ENCODE results near the gene TRAF7.

The TRAF7 gene

GRCh38 chr16:2157480-2158261 is 2.1 kb downstream of the TRAF7 start:
- Histone ChIP-seq H3K27me3 (ENCODE audit: control insufficient read depth, insufficient read depth, low read length) (no peaks in the 10 kb centered on the region), H3K27ac (ENCODE audit: low read length) (no peak overlapping the region)
- no CpG with 5 or more reads among the region's 27 CpGs for WGBS (ENCODE audit: insufficient coverage, insufficient read length)

GRCh38 chr16:2158262-2158638 is 2.7 kb downstream of the TRAF7 start:
- DNase-seq (ENCODE audit: low read depth, low spot score): no peak
- Histone ChIP-seq H3K27ac (ENCODE audit: low read length) (no peak overlapping the region), H3K9me3 (ENCODE audit: control insufficient read depth, insufficient read depth, low read length) (no peaks in the 10 kb centered on the region), H3K4me3 (ENCODE audit: low read length) (no peak overlapping the region), H3K27me3 (ENCODE audit: control insufficient read depth, insufficient read depth, low read length) (no peaks in the 10 kb centered on the region), H3K4me1 (ENCODE audit: control insufficient read depth, insufficient read depth, low read length) (peaks cover 10% of the 10 kb centered on the region), H3K36me3 (ENCODE audit: control insufficient read depth, insufficient read depth, low read length) (peaks cover 13% of the 10 kb centered on the region)
- no CpG with 5 or more reads among the region's 15 CpGs for WGBS (ENCODE audit: insufficient coverage, insufficient read length)

More at GRCh38 chr16:2157480-2158261, 2.1 kb downstream of the TRAF7 start:
- DNase-seq (ENCODE audit: low read depth, low spot score): no peak
- H3K36me3 ChIP-seq (ENCODE audit: control insufficient read depth, insufficient read depth, low read length): peaks cover 16% of the 10 kb centered on the region
- peaks cover 13% of the 10 kb centered on the region for H3K4me1 ChIP-seq (ENCODE audit: control insufficient read depth, insufficient read depth, low read length)
- no peak overlapping the region for H3K4me3 ChIP-seq (ENCODE audit: low read length)
- no peaks in the 10 kb centered on the region for H3K9me3 ChIP-seq (ENCODE audit: control insufficient read depth, insufficient read depth, low read length)

GRCh38 chr16:2159175-2159838 is 3.7 kb downstream of the TRAF7 start:
- no CpG with 5 or more reads among the region's 24 CpGs for WGBS (ENCODE audit: insufficient coverage, insufficient read length)
- peaks cover 10% of the 10 kb centered on the region for H3K4me1 ChIP-seq (ENCODE audit: control insufficient read depth, insufficient read depth, low read length)
- peaks cover 5% of the 10 kb centered on the region; the same call in 1 of the 2 replicates for H3K36me3 ChIP-seq (ENCODE audit: control insufficient read depth, insufficient read depth, low read length)
- H3K27me3 ChIP-seq (ENCODE audit: control insufficient read depth, insufficient read depth, low read length): no peaks in the 10 kb centered on the region
- no peaks in the 10 kb centered on the region for H3K9me3 ChIP-seq (ENCODE audit: control insufficient read depth, insufficient read depth, low read length)
- H3K27ac ChIP-seq (ENCODE audit: low read length): no peak overlapping the region
- no peak for DNase-seq (ENCODE audit: low read depth, low spot score)
- H3K4me3 ChIP-seq (ENCODE audit: low read length): no peak overlapping the region

- peaks cover 10% of the 10 kb centered on the region for H3K4me1 ChIP-seq (ENCODE audit: control insufficient read depth, insufficient read depth, low read length)
- H3K27me3 ChIP-seq (ENCODE audit: control insufficient read depth, insufficient read depth, low read length): no peaks in the 10 kb centered on the region
- no peaks in the 10 kb centered on the region for H3K9me3 ChIP-seq (ENCODE audit: control insufficient read depth, insufficient read depth, low read length)
- no peak for DNase-seq (ENCODE audit: low read depth, low spot score)
- H3K27ac ChIP-seq (ENCODE audit: low read length): no peak overlapping the region
- peaks cover 12% of the 10 kb centered on the region; the same call in 1 of the 2 replicates for H3K36me3 ChIP-seq (ENCODE audit: control insufficient read depth, insufficient read depth, low read length)
- no CpG with 5 or more reads among the region's 20 CpGs for WGBS (ENCODE audit: insufficient coverage, insufficient read length)
- H3K4me3 ChIP-seq (ENCODE audit: low read length): no peak overlapping the region
Observed at GRCh38 chr16:2160915-2161551, 5.5 kb downstream of the TRAF7 start.

GRCh38 chr16:2161911-2162310 is 6.3 kb downstream of the TRAF7 start:
- Histone ChIP-seq H3K27ac (ENCODE audit: low read length) (no peak overlapping the region), H3K27me3 (ENCODE audit: control insufficient read depth, insufficient read depth, low read length) (no peaks in the 10 kb centered on the region), H3K36me3 (ENCODE audit: control insufficient read depth, insufficient read depth, low read length) (peaks cover 12% of the 10 kb centered on the region; the same call in 1 of the 2 replicates), H3K4me3 (ENCODE audit: low read length) (no peak overlapping the region), H3K9me3 (ENCODE audit: control insufficient read depth, insufficient read depth, low read length) (no peaks in the 10 kb centered on the region), H3K4me1 (ENCODE audit: control insufficient read depth, insufficient read depth, low read length) (peaks cover 7% of the 10 kb centered on the region)
- no CpG with 5 or more reads among the region's 10 CpGs for WGBS (ENCODE audit: insufficient coverage, insufficient read length)
- DNase-seq (ENCODE audit: low read depth, low spot score): no peak

- H3K36me3 ChIP-seq (ENCODE audit: control insufficient read depth, insufficient read depth, low read length): peaks cover 13% of the 10 kb centered on the region; the same call in 1 of the 2 replicates
Observed at GRCh38 chr16:2162676-2163118, 7.1 kb downstream of the TRAF7 start.

GRCh38 chr16:2163211-2163881 is 7.8 kb downstream of the TRAF7 start:
- no peak for DNase-seq (ENCODE audit: low read depth, low spot score)
- H3K27ac ChIP-seq (ENCODE audit: low read length): no peak overlapping the region
- H3K27me3 ChIP-seq (ENCODE audit: control insufficient read depth, insufficient read depth, low read length): no peaks in the 10 kb centered on the region
- H3K9me3 ChIP-seq (ENCODE audit: control insufficient read depth, insufficient read depth, low read length): no peaks in the 10 kb centered on the region
- H3K4me1 ChIP-seq (ENCODE audit: control insufficient read depth, insufficient read depth, low read length): peaks cover 6% of the 10 kb centered on the region; the same call in 1 of the 2 replicates
- H3K4me3 ChIP-seq (ENCODE audit: low read length): no peak overlapping the region
- WGBS (ENCODE audit: insufficient coverage, insufficient read length): no CpG with 5 or more reads among the region's 26 CpGs
- peaks cover 18% of the 10 kb centered on the region for H3K36me3 ChIP-seq (ENCODE audit: control insufficient read depth, insufficient read depth, low read length)

More at GRCh38 chr16:2162676-2163118, 7.1 kb downstream of the TRAF7 start:
- Histone ChIP-seq H3K27me3 (ENCODE audit: control insufficient read depth, insufficient read depth, low read length) (no peaks in the 10 kb centered on the region), H3K27ac (ENCODE audit: low read length) (no peak overlapping the region), H3K4me3 (ENCODE audit: low read length) (no peak overlapping the region), H3K4me1 (ENCODE audit: control insufficient read depth, insufficient read depth, low read length) (peaks cover 7% of the 10 kb centered on the region; the same call in 1 of the 2 replicates), H3K9me3 (ENCODE audit: control insufficient read depth, insufficient read depth, low read length) (no peaks in the 10 kb centered on the region)
- no CpG with 5 or more reads among the region's 13 CpGs for WGBS (ENCODE audit: insufficient coverage, insufficient read length)
- DNase-seq (ENCODE audit: low read depth, low spot score): no peak

- WGBS (ENCODE audit: insufficient coverage, insufficient read length): no CpG with 5 or more reads among the region's 12 CpGs
- no peaks in the 10 kb centered on the region for H3K4me1 ChIP-seq (ENCODE audit: control insufficient read depth, insufficient read depth, low read length)
- DNase-seq (ENCODE audit: low read depth, low spot score): no peak
- no peaks in the 10 kb centered on the region for H3K9me3 ChIP-seq (ENCODE audit: control insufficient read depth, insufficient read depth, low read length)
- peaks cover 36% of the 10 kb centered on the region for H3K36me3 ChIP-seq (ENCODE audit: control insufficient read depth, insufficient read depth, low read length)
- no peaks in the 10 kb centered on the region for H3K27me3 ChIP-seq (ENCODE audit: control insufficient read depth, insufficient read depth, low read length)
- no peak overlapping the region for H3K27ac ChIP-seq (ENCODE audit: low read length)
- no peak overlapping the region for H3K4me3 ChIP-seq (ENCODE audit: low read length)
Observed at GRCh38 chr16:2165861-2166260, 10.3 kb downstream of the TRAF7 start.

- Histone ChIP-seq H3K4me1 (ENCODE audit: control insufficient read depth, insufficient read depth, low read length) (no peaks in the 10 kb centered on the region), H3K36me3 (ENCODE audit: control insufficient read depth, insufficient read depth, low read length) (peaks cover 43% of the 10 kb centered on the region), H3K27ac (ENCODE audit: low read length) (no peak overlapping the region), H3K4me3 (ENCODE audit: low read length) (no peak overlapping the region), H3K27me3 (ENCODE audit: control insufficient read depth, insufficient read depth, low read length) (no peaks in the 10 kb centered on the region), H3K9me3 (ENCODE audit: control insufficient read depth, insufficient read depth, low read length) (no peaks in the 10 kb centered on the region)
- WGBS (ENCODE audit: insufficient coverage, insufficient read length): no CpG with 5 or more reads among the region's 17 CpGs
- DNase-seq (ENCODE audit: low read depth, low spot score): no peak
Observed at GRCh38 chr16:2166263-2167067, 10.9 kb downstream of the TRAF7 start.

Measured in iPS DF 6.9 (cell line).